NCI-H1417 (cell line): ENCODE data around the gene NEK4.
A peak's percentile ranks its signal among the peaks of the same experiment; 100 is the strongest.
"Not testable (repeated sequence)": the region's sequence is repeated elsewhere in the genome, so short reads cannot be mapped to it uniquely, and the experiment has no call there.

Experiments used
- DNase-seq, 3 experiments: peaks; one replicate each; lab custom pipeline; 2025; lab: John Stamatoyannopoulos, UW

Gene NEK4

DNA sequence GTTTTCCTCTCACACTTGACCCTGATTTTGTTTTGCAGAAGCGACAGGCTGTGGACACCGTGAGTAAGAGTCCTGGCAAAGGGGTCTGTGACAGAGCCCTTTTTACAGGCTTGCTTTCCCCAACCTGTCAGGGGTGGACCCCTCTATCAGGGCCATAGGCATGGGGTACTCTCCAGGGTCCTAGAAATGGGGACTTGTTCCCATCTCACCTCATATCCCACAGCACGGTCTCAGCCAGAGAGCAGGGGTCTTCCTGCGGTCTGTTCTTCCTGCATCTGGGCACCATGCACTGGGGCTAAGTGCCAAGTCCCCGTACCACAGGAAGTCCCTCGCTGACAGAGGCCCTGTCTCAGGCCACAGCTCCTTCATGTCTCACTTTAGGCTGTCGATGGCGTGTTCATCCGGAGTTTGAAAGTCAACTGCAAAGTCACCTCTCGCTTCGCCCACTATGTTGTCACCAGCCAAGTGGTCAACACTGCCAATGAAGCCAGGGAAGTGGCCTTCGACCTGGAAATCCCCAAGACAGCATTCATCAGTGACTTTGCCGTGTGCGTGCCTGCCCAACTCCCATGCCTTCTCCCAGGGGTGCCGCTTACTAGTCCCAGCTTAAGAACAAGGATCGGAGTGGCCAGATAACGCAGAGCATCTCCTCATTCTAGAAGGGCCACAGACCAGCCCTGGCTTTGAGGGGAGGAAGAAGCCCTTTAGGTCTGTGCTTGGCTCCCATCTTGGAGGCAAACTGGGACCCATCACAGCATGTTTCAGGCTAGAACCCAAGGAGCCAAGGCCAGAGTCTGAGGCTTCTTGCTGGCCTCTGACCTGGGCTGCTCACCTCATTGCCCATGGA lies 7.4 kb upstream of the NEK4 start:
- no peak for DNase-seq

DNA sequence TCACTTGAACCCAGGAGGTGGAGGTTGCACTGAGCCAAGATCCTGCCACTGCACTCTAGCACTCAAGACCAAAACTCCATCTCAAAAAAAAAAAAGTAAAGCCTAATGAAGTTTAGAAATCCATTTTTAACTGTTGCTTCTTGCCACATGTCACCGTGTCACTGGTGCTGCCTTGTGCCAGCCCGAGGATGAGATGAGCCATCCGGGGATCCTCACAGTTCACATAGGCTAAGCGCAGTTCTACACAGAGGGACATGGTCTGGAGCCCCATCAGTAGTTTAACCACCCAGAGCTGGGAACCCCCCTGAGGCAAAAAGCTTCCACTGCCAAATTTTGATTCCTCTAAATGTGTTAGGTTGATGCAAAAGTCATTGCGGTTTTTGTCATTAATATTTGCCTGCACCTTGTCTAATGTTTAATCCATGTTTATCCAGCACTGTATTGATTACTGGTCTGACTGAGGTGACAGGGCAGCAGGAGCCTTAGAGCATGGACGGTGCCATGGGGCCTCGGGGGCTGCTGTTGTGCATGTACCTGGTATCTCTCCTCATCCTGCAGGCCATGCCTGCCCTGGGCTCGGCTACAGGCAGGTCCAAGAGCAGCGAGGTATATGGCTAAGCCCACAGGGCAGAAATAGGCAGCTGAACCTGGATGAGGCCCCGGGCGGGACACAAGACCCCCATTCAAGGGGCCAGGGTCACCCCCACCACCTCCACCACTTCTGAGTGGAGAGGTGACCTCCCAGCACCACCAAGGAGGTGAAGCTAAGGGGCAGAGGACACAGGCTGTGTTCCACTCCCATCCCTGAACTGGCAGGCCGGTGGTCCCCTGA lies 6.6 kb upstream of the NEK4 start, which contains the start of gene ITIH1:
Gene ITIH1, plus strand, starts transcription at position 473 of the 832 bp plus-strand sequence. Its CDS starts 17 bp downstream, at position 490.
- no peak for DNase-seq

DNA sequence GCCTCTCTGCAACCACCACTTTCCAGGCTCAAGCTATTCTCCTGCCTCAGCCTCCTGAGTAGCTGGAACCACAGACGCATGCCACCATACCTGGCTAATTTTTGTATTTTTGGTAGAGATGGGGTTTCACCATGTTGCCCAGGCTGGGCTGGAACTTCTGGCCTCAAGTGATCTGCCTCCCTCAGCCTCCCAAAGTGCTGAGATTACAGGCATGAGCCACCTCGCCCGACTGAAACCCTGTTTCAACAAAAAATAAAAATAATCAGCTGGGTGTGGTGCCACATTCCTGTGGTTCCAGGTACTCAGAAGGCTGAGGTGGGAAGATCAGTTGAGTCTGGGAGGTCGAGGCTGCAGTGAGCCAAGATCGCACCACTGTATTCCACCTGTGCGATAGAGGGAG lies 5.7 kb upstream of the NEK4 start:
- not testable (repeated sequence) for DNase-seq

DNA sequence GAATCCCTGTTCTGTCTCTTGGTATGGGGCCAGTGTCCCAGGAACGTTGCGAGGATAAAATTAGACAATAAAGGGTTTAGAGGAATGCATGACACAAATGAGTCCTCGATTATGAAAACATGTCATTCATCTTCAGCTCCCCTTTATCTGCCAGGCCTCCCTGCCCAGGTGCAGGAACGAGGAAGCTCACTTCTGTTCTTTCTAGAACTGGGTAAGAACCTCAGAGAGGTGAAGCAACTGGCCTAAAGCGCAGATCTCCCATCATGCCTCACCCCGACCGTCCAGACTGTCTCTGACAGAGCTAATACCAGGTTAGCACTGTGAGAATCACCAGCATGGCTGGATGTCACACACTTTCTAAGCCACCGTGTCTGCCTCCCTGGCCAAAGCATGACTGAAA lies 5.1 kb upstream of the NEK4 start:
- DNase-seq: no peak

DNA sequence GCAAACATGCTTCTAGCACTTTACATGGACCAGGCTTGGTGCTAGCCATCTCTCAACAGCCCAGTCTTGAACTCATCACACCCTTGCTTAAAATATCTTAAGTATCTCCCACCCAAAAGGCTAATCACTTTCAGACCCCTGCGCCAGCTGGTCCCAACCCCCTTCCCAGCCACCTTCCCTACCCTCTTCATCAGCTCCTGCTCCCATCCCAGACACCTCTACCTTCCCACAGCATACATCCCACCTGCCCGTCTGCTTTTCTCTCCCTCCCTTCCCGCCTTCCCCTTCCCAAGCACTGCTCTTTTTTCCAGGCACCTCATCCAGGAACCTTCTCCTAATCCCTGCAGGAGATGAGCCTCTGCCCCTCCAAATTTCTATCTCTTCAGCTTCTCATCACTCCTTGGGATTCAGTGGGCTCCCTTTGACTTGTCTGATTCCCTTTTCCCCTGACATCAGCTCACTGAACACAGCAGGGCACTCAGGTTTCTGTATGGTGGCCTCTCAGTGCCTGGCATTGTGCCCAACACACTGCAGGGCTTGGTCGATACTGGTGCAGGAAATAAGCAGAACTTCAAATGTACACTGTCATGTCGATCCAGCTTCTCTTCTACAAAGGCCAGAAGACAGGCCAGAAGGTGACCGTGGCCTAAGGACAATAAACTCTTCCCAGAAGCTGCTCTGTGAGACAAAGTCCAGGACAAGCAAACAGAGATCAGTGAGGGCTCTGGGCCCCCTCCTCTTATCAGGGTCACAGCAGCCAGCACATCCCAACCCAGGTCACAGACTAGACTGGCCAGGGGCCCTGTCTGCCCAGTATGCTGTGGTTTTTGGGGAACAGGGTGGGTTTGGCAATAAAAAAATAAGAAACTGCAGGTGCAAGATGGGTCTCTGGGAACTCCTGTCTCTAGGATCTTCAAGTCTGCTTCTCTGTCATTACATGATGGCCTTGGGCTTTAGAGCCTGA lies 4.4 kb upstream of the NEK4 start:
- peak in 1 of 3 experiments; percentile 0 for DNase-seq

DNA sequence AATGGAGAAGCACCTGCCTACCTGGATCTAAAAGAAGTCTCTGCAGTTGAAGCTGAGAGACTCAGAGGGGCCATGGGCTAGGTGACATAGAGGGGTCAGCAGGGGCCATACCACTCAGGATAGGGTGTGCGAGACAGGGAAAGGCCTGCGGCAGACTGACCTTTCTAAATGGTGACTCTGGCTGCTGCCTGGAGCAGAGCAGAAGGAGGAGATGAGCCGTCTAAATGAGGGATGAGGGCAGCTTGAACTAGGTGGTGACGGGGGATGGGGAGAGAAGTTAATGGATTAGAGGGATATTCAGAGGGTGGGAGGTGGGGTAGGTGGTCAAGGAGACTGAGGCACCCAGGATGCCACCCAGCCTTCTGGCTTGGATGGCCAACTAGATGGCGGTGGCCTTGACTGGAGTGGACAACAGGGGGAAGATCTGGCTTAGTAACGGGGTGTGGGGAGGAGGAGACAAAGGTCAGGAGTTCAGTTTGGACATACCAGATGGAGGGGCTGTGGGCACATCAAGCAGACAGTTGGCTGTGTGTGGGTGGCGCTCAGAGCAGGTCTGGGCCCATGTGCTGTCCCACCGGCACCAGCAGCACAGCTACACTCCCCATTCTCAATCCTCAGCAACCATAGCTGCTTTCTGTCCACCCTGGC lies 3.5 kb upstream of the NEK4 start:
- DNase-seq: no peak

DNA sequence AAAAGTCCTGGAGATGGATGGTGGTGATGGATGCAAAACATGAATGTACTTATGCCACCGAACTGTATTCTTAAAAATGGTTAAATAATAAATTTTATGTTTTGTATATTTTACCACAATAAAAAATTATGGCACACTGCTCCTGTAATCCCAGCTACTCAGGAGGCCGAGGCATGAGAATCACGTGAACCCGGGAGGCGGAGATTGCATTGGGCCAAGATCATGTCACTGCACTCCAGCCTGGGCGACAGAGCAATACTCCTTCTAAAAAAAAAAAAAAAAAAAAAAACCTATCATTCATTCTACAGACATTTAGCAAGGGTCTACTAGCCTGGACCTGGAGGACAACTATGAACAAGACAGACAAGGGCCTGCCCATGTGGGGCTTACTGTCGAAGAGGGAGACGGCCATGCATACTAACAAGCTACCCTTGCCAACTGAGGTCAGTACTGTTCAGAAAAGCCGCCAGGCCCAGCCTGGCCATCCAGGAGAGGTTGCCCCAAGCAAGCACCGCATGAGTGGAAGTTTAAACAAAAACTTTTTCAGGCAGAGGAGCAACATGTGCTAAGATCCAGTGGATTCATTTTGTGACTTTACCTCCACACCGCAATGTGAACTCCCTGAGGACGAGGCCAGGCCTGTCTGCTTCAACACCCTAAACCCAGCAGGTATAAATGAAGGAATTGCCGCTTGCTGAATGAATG lies 2.8 kb upstream of the NEK4 start:
- no peak for DNase-seq

DNA sequence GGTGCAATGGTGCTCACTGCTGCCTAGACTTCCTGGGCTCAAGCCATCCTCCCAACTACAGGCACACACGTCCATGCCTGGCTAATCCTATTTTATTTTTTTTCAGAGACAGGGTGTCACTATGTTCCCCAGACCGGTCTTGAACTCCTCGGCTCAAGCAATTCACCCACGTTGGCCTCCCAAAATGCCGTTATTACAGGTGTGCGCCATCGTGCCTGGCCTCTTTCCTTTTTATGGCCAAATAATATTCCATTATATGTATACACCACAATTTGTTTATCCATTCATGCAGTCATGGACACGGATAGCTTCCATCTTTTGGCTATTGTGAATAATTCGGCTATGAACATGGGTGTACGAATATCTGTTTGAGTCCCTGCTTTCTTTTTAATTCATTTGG lies 962 bp upstream of the NEK4 start:
- DNase-seq: no peak

DNA sequence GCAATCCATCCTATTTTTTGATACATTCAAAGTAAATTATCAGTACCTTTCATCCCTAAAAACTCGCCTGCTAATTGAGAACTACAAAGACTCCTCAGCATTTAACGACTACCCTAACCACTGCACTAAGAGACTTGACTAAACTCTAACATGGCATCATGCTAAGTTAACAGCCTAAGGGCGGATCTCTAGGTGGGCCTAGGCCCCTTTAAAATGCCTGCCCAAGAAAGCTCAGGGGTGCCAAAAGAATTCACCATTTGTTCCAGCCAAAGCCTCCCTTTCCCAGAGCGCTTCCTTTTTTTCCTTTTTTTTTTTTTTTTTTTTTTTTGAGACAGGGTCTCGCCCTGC lies 568 bp upstream of the NEK4 start:
- no peak for DNase-seq

DNA sequence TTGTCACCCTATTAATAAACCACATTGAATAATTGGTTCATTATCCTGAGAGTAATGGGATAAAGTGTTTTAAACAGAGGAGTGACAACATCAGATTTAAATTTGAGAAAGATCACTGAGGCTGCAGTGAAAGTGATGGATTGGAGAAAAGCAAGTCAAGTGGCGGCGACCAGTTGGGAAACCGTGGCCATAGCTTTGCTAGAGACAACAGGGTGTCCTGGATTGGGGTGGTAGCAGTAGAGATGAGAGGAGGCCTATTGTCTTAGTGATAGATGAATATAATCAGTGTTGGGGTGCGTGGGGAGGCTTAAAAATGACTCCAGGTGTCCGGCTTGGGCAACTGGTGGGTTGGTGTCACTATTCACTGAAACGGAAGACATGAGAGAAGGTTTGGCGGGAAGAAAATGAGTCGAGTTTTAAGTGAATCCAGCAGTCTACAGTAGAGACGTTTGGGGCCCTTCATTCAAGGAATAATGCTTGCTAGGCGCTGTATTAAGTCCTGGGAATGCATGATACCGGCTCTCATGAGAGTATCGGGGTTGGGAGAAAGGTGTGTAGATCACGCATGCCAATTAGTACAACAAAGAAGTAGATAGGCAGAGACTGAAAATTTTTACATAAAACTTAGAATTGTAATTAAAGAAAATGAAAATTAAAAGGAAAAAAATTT lies 819 bp downstream of the NEK4 start:
- DNase-seq: peak in 1 of 3 experiments; percentile 49

DNA sequence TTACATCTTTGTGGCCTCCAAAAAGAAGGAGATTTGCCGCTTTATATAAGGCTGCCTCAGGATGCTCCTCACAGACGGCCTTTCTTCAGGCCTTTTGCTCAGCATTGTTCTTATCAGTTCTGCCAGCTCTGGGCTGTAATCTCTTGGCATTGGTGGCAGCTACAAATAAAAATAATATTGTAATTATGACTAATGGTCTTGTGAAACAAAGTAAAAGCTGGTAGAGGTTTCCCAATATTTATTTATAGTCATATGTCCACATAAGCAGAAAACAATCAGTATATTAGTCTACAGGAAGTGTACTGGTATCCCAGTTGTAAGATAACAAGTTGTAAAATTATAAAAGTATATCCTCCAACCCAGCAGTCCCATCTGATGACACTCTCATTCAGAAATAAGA lies 7.3 kb downstream of the NEK4 start:
- no peak for DNase-seq

DNA sequence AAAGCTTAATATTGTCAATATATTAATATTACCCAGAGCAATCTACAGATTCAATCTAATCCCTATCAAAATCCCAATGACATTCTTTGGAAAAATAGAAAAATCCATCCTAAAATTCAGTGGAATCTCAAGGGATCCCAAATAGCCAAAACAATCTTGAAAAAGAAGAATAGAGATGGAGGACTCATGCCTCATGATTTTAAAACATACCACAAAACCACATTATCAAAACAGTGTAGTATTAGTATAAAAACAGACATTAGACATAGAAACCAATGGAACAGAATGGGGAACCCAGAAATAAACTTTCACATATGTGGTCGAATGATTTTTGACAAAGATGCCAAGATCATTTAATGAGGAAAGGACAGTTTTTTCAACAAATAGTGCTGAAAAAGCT lies 14.6 kb downstream of the NEK4 start:
- no peak for DNase-seq

DNA sequence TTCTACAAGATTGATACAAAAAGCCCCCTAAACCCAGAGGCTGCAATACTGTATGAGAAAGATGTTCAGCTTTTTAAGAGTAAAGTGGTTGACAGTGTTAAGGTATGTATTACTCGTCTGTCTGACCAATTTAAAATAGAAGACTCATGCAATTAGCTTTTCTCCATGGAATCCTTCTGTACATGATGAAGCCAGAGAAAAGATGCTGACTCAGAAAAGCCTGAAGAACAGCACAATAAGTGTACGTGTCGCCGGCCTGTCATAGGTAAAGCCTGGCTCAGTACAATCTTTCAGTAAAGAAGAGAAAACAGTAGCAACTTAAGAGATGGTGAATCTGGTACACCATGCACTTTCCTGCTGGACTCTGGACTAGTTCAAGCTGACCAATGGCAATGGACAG lies 16.4 kb downstream of the NEK4 start:
- no peak for DNase-seq

DNA sequence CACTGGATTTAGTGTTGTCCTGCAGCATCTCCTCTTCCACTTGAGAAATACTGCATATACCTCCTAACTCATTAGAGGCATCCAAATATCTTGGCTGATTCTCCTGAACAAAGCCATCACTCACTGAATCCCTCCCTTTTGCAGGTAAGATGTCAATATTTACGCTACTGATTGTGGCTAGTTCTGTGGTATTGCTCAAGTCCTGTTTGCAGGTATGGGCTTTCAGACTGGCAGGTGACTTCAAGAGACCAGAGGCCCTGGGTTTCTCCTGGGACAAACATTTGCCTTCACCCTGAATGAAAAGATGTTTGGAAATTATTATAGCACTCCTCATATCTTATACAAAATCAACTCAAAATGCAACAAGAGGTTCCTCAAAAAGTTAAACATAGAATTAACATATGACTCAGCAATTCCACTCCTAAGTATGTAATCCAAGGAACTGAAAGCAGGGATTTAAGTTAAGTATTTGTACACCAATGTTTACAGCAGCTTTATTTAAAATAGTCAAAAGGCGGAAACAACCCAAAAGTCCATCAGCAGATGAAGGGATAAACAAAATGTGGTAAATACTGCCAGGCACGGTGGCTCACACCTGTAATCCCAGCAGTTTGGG lies 18.6 kb downstream of the NEK4 start:
- no peak for DNase-seq

DNA sequence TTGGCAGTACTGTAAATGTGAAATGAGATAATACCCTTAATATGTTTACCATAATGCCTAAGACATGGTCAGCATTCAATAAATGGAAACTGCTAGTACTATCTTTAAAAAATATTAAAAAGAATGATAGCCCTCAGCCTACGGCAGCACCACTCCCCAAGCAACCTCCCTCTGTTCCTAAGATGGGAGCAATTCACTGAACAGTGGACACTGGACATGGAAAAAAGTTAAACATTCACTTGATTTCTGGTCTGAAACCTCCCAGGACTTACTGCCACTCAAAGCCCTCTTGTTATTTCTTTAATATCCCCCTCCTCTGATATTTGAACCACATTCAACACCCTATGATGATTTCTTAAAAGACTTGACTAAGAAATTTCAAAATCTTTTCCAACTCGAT lies 27.0 kb downstream of the NEK4 start:
- DNase-seq: no peak

DNA sequence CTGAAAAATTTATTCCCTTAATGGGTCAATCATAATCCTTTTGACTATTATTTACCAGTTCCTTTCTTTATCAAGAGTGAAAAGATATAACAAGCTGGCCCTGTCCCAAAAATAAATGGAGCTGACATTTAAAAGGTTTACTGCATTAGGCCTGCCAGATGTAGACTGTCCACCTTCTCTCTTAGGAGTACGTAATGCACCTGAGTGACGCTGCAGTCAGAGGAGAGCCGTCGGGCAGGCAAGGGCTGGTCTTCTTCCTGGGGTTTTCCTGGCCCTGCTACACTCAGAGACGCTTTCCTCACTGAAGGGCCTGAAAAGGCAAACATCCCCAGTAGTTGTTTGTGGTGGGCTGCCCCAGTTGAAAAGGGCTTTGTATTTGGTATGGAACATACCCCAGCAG lies 27.6 kb downstream of the NEK4 start:
- no peak for DNase-seq

DNA sequence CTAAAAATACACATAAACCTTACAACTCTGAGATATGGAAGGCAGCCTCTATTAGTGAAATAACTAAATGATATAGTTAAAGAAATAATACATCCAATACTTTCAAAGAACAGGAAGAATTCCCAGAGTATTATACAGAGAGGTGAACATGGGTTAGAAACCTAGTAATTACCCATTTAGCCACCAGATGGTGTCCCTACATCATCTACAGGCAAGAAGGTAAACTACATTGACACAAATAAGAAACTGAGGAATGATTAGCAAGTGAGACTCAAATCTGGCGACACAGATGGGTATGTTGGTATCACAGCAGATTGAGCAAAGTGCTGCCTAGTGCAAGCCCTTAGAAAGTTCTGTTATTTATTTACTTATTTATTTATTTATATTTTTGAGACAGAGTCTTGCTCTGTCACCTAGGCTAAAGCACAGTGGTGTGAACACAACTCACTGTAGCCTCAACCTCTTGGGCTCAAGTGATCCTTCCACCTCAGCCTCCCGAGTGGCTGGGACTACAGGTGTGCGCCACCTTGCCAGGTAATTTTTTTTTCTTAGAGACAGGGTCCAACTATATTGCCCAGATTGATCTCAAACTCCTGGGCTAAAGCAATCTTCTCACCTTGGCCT lies 28.2 kb downstream of the NEK4 start:
- peak in 1 of 3 experiments; percentile 12 for DNase-seq

DNA sequence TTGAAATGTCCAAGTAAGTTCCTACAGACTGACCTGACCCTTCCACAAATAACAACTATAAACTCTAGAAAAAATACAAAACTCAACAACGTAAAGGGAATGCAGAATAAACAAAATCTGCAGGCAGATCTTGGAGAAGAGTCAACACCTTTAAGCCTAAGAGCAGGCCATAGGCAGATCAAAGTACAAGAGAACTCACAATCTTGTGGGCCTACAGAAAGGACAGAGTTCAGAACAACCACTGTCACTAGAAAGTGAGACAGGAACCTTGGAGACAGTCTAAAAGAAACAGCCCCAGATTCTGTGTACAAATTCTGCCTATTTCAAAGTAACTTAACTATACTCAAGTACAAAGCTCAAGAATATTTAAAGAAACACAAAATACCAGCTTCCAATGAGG lies 31.0 kb downstream of the NEK4 start:
- DNase-seq: no peak

DNA sequence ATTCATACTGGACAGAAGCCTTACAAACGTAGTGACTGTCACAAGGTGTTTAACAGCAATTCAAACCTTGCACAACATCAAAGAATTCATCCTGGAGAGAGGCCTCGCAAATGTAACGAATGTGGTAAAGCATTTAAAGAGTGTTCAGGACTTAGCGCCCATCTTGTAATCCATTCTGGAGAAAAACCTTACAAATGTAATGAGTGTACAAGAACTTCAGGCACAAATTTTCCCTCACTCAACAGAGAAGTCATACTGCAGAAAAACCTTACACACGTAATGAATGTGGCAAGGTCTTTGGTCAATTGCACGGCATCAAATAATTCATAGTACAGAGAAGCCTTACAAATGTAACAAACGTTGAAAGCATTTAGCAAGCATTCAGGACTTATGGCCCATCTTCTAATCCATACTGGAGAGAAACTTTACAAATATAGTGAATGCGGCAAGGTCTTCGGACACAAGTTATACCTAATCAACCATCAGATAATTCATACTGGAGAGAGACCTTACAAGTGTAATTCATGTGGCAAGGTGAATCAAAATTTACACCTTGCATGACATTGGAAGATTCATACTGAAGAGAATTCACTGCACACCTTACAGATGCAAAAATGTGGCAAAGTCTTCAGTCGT lies 37.4 kb downstream of the NEK4 start:
- no peak for DNase-seq
